CD4-positive, alpha-beta T cell treated with Interleukin-12 subunit alpha and Interleukin-12 subunit beta, for 1 hour (primary cell): Measurements from ENCODE around the gene SOX4.

ENCODE experiments used
- DNase-seq: peaks from one replicate; pipeline ENCODE4 v3.0.0-alpha.2; 2020

The SOX4 gene

GRCh38 chr6:21615504-21615903, 22.0 kb downstream of the SOX4 start:
- DNase-seq, result no peak

GRCh38 chr6:21616005-21616404, 22.5 kb downstream of the SOX4 start:
- no peak for DNase-seq

GRCh38 chr6:21625642-21626041, 32.1 kb downstream of the SOX4 start:
- DNase-seq, result no peak

GRCh38 chr6:21626756-21627155, 33.2 kb downstream of the SOX4 start:
- no peak for DNase-seq

GRCh38 chr6:21628160-21628559, 34.6 kb downstream of the SOX4 start:
- DNase-seq, result no peak

- DNase-seq, result no peak
Observed at GRCh38 chr6:21633511-21634109, 40.1 kb downstream of the SOX4 start.

- no peak for DNase-seq
Observed at GRCh38 chr6:21634582-21634981, 41.0 kb downstream of the SOX4 start.

- DNase-seq, result no peak
Observed at GRCh38 chr6:21636876-21637275, 43.3 kb downstream of the SOX4 start.

- DNase-seq, result no peak
Observed at GRCh38 chr6:21639316-21639715, 45.8 kb downstream of the SOX4 start.
